IMR-90 (cell line): ENCODE measurements around the gene SDHAF3. TPM values are rescaled to one million over a fixed set of nuclear protein-coding genes. Genes with fewer than 3 reads are reported as not detected.

Source experiments
- ATAC-seq: fragments of 200-7000 bp; cut with Tn5 transposase; 2 replicates; pipeline ENCODE4 v1.9.1; 2020; ENCODE audit warnings: low read depth, mild to moderate bottlenecking, moderate library complexity
- BruUV-seq: library from RNA; stranded (reverse); fragments of 400-500 nt; replicated peaks from 2 replicates; lab custom pipeline; 2021; lab: Mats Ljungman, UMichigan
- CTCF ChIA-PET: fragments of 300-600 bp; formaldehyde crosslinking; extraction: SDS; loops from one replicate; lab custom pipeline; 2021; ENCODE audit warnings: antibody characterized with exemption; lab: Yijun Ruan, JAX
- POLR2A ChIA-PET: fragments of 300-600 bp; sonication (Branson Sonifier 250); formaldehyde crosslinking; loops from one replicate; lab custom pipeline; 2022; ENCODE audit warnings: antibody characterized with exemption; ENCODE audit not compliant: unreplicated experiment; lab: Charles Lee
- DNase-seq: peaks from one replicate; pipeline ENCODE4 v3.0.0; 2013
- H2AFZ ChIP-seq: replicated peaks from 2 replicates; pipeline ENCODE3; 2013; ENCODE audit warnings: low read length, mild to moderate bottlenecking; ENCODE audit not compliant: poor library complexity
- H2AK5ac ChIP-seq: 2 replicates; pipeline ENCODE4 v1.6.1; 2013; ENCODE audit warnings: low read depth, low read length, inconsistent platforms
- H2AK9ac ChIP-seq: replicated peaks from 2 replicates; pipeline ENCODE3; 2013; ENCODE audit warnings: mild to moderate bottlenecking, low read depth, low read length, moderate library complexity; ENCODE audit not compliant: poor library complexity
- H2BK120ac ChIP-seq: 2 replicates; pipeline ENCODE4 v1.6.1; 2013; ENCODE audit warnings: low read depth, low read length, inconsistent platforms
- H2BK15ac ChIP-seq: 3 replicates; pipeline ENCODE4 v1.6.1; 2013; ENCODE audit warnings: low read depth, low read length, inconsistent platforms
- H2BK20ac ChIP-seq: 2 replicates; pipeline ENCODE4 v1.6.1; 2013; ENCODE audit warnings: low read depth, mild to moderate bottlenecking, inconsistent platforms, low read length, moderate library complexity
- H2BK5ac ChIP-seq: 2 replicates; pipeline ENCODE4 v1.6.1; 2013; ENCODE audit warnings: mild to moderate bottlenecking, low read depth, low read length, inconsistent platforms; ENCODE audit not compliant: poor library complexity, severe bottlenecking
- H3K14ac ChIP-seq: replicated peaks from 2 replicates; pipeline ENCODE4 v1.6.1; 2013; ENCODE audit warnings: low read depth, low read length, inconsistent platforms
- H3K18ac ChIP-seq: 2 replicates; pipeline ENCODE4 v1.6.1; 2013; ENCODE audit warnings: low read depth, low read length, control low read depth
- H3K23ac ChIP-seq: 2 replicates; pipeline ENCODE4 v1.6.1; 2013; ENCODE audit warnings: low read depth, low read length, inconsistent platforms
- H3K27ac ChIP-seq: 2 replicates; pipeline ENCODE4 v1.5.1; 2013; ENCODE audit warnings: mild to moderate bottlenecking, control low read depth, low read length; ENCODE audit not compliant: insufficient read depth
- H3K27me3 ChIP-seq: 2 replicates; pipeline ENCODE4 v1.6.1; 2013; ENCODE audit warnings: low read length; ENCODE audit not compliant: control insufficient read depth, insufficient read depth
- H3K36me3 ChIP-seq: 2 replicates; pipeline ENCODE4 v1.6.1; 2013; ENCODE audit warnings: low read length, mixed read lengths; ENCODE audit not compliant: control insufficient read depth, insufficient read depth
- H3K4ac ChIP-seq: 2 replicates; pipeline ENCODE4 v1.6.1; 2013; ENCODE audit warnings: low read depth, low read length, inconsistent platforms
- H3K4me1 ChIP-seq: 2 replicates; pipeline ENCODE4 v1.6.1; 2013; ENCODE audit warnings: low read length, mixed read lengths; ENCODE audit not compliant: control insufficient read depth, insufficient read depth
- H3K4me2 ChIP-seq: 2 replicates; pipeline ENCODE4 v1.6.1; 2013; ENCODE audit warnings: low read depth, mild to moderate bottlenecking, control low read depth, low read length, moderate library complexity
- H3K4me3 ChIP-seq: 2 replicates; pipeline ENCODE4 v1.5.1; 2013; ENCODE audit warnings: low read depth, mild to moderate bottlenecking, control low read depth, low read length, moderate library complexity; ENCODE audit not compliant: insufficient read depth
- H3K56ac ChIP-seq: 2 replicates; pipeline ENCODE4 v1.6.1; 2013; ENCODE audit warnings: low read length, inconsistent platforms; ENCODE audit not compliant: insufficient read depth; ENCODE audit errors: extremely low read depth
- H3K79me1 ChIP-seq, 2 experiments: 2 replicates each; pipeline ENCODE4 v1.6.1; 2013; ENCODE audit warnings: low read length in 2 of 2, inconsistent platforms in 1 of 2, low read depth in 1 of 2
- H3K9ac ChIP-seq: 2 replicates; pipeline ENCODE4 v1.6.1; 2013; ENCODE audit warnings: low read depth, low read length, control low read depth
- H3K9me1 ChIP-seq: 2 replicates; pipeline ENCODE4 v1.6.1; 2013; ENCODE audit warnings: low read length, inconsistent platforms; ENCODE audit not compliant: insufficient read depth
- H3K9me3 ChIP-seq: 2 replicates; pipeline ENCODE4 v1.6.1; 2013; ENCODE audit warnings: low read length; ENCODE audit not compliant: control insufficient read depth, insufficient read depth
- H4K20me1 ChIP-seq: 2 replicates; pipeline ENCODE4 v1.6.1; 2013; ENCODE audit warnings: low read length, inconsistent platforms; ENCODE audit not compliant: insufficient read depth
- H4K5ac ChIP-seq: 2 replicates; pipeline ENCODE4 v1.6.1; 2013; ENCODE audit warnings: mild to moderate bottlenecking, low read depth, low read length, control low read depth
- H4K8ac ChIP-seq, 2 experiments: 2 replicates each; pipeline ENCODE4 v1.6.1; 2013; ENCODE audit warnings: low read depth in 2 of 2, low read length in 2 of 2, control low read depth in 1 of 2, inconsistent platforms in 1 of 2
- H4K91ac ChIP-seq: 2 replicates; pipeline ENCODE4 v1.6.1; 2013; ENCODE audit warnings: low read depth, low read length, inconsistent platforms; ENCODE audit not compliant: insufficient read depth
- ELK1 ChIP-seq: fragments of 150-350 bp; IDR thresholded peaks from 2 replicates; pipeline ENCODE4 v1.6.1; 2016; ENCODE audit warnings: low read depth, mild to moderate bottlenecking, low read length, moderate library complexity, borderline replicate concordance
- MXI1 ChIP-seq: IDR thresholded peaks from 2 replicates; pipeline ENCODE4 v1.6.1; 2012; ENCODE audit warnings: low read depth, mild to moderate bottlenecking, low read length, moderate library complexity, borderline replicate concordance
- WGBS, 2 experiments: methylation state at CpG; one replicate each; pipeline versions ENCODE4 v1.1.5 to v1.1.7; 2013; ENCODE audit warnings: missing lambda C conversion rate in 2 of 2; ENCODE audit not compliant: insufficient read length in 1 of 2; ENCODE audit errors: extremely low coverage in 2 of 2; 5-methylcytosine and 5-hydroxymethylcytosine counted together
- dilution Hi-C: fragments of 300-500 bp; cut with HindIII; formaldehyde crosslinking; loops from one replicate; pipeline ENCODE4 v1.14.3; 2018; ENCODE audit warnings: low sequenced_read_pairs; ENCODE audit not compliant: unreplicated experiment
- in situ Hi-C: fragments of 300-500 bp; cut with MboI; formaldehyde crosslinking; loops from 3 replicates; pipeline ENCODE4 v1.14.3; 2019; ENCODE audit warnings: low sequenced_read_pairs, inconsistent platforms, mixed read lengths
- intact Hi-C: fragments of 100-400 bp; cut with micrococcal nuclease; formaldehyde crosslinking; loops from 2 replicates; pipeline ENCODE4 v1.10.0; 2022
- polyA plus RNA-seq, 3 experiments: library from polyadenylated mRNA; depleted of rRNA; stranded (reverse); fragments of >200 nt; gene quantifications; 2 replicates each; pipeline ENCODE4 v1.2.3, GENCODE V29; 2012; ENCODE audit warnings: low replicate concordance in 1 of 3
- total RNA-seq: library from RNA; depleted of rRNA; stranded (reverse); fragments of >200 nt; gene quantifications from 2 replicates; pipeline ENCODE4 v1.2.3, GENCODE V29; 2012

The SDHAF3 gene
- total and polyA plus RNA-seq, 2 of the 4 experiments (the other 2 are of a cell fraction) = 5.7 to 6.1 TPM

GRCh38 chr7:97081521-97082300, 35.8 kb upstream of the SDHAF3 start:
- H3K23ac ChIP-seq = no peak overlapping the region
- H3K9me1 ChIP-seq = no peaks in the 10 kb centered on the region
- H3K4ac ChIP-seq = no peak overlapping the region
- no peak overlapping the region for H3K56ac ChIP-seq
- H4K20me1 ChIP-seq = no peaks in the 10 kb centered on the region
- H2AK9ac ChIP-seq = no peak overlapping the region
- in situ Hi-C loops = no loop called here
- H3K18ac ChIP-seq = no peak overlapping the region
- no peaks in the 10 kb centered on the region for H3K4me1 ChIP-seq
- no peaks in the 10 kb centered on the region for H3K27me3 ChIP-seq
- intact Hi-C loops = no loop called here
- no peak for ATAC-seq
- H3K27ac ChIP-seq = no peak overlapping the region
- POLR2A ChIA-PET = no interaction called here
- no peaks in the 10 kb centered on the region for H3K79me1 ChIP-seq
- H2BK120ac ChIP-seq = no peak overlapping the region
- H3K9ac ChIP-seq = no peak overlapping the region
- no TSS peak for BruUV-seq
- no peaks in the 10 kb centered on the region for H3K9me3 ChIP-seq
- H2BK15ac ChIP-seq = no peak overlapping the region
- CTCF ChIA-PET = no interaction called here
- H2BK5ac ChIP-seq = no peak overlapping the region
- no peak overlapping the region for H3K14ac ChIP-seq
- no peaks in the 10 kb centered on the region for H3K36me3 ChIP-seq
- TF ChIP-seq MXI1 = no peak
- no peak for TF ChIP-seq ELK1
- DNase-seq = no peak
- H3K4me3 ChIP-seq = no peak overlapping the region
- dilution Hi-C loops = no loop called here
- no peak overlapping the region for H3K4me2 ChIP-seq
- no peak overlapping the region for H4K91ac ChIP-seq
- no peak overlapping the region for H2AK5ac ChIP-seq
- no peak overlapping the region for H4K8ac ChIP-seq
- H2BK20ac ChIP-seq = no peak overlapping the region
- no CpG with 5 or more reads among the region's 3 CpGs for WGBS, 2 experiments
- no peak overlapping the region for H4K5ac ChIP-seq
- no peak overlapping the region for H2AFZ ChIP-seq
